Fibroblast of villous mesenchyme (primary cell): Measurements from ENCODE around the gene UNCX. TPM values are rescaled to one million over a fixed set of nuclear protein-coding genes. Genes with fewer than 3 reads are reported as not detected.
"Not testable (repeated sequence)": the region's sequence is repeated elsewhere in the genome, so short reads cannot be mapped to it uniquely, and the experiment has no call there.

Source experiments
- DNase-seq: peaks from one replicate; pipeline ENCODE4 v3.0.0-alpha.2; 2010; ENCODE audit warnings: low read depth
- H3K4me3 ChIP-seq: 2 replicates; pipeline ENCODE4 v1.5.1; 2011; ENCODE audit warnings: low read depth, mild to moderate bottlenecking, low read length
- total RNA-seq: library from RNA; depleted of rRNA; stranded (reverse); fragments of >200 nt; gene quantifications from 2 replicates; pipeline ENCODE4 v1.2.3, GENCODE V29; 2012
- TF ChIP-seq, protein P1 (sequence below): IDR thresholded peaks from 2 replicates; pipeline ENCODE4 v1.5.1; 2012; ENCODE audit warnings: low read depth, mild to moderate bottlenecking, low read length; ENCODE audit not compliant: insufficient read depth

UNCX gene
- total RNA-seq, result not detected in 2 replicates

DNA sequence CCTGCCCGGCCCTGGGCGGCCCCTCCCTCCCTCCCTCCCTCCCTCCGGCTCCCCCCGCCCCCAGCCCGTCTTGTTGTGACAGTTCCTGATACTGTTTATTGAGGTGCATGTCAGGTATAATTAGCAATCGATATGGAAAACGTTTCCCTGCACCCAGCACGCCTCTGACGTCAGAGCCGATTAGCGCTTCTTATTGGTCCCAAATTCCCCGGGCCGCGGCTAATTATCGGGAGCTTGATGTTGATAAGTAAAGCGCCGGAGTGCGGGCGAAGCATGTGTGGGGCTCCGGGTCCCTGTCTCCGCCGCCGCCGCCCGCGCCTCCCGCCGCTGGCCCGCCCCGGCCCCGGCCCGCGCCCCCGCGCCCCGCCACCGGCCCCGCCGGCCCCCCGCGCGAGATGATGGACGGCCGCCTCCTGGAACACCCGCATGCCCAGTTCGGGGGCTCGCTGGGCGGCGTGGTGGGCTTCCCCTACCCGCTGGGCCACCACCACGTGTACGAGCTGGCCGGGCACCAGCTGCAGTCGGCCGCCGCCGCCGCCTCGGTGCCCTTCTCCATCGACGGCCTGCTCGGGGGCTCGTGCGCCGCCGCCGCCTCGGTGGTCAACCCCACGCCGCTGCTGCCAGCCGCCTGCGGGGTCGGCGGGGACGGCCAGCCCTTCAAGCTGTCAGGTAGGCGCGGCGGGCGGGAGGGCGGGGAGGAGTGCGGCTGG is at the start of gene UNCX:
Gene UNCX, plus strand, starts transcription at position 250 of the 710 bp plus-strand sequence. Its CDS starts 146 bp downstream, at position 396.
- no peak within 1 kb of the TSS for H3K4me3 ChIP-seq
- DNase-seq, result no peak
- TF ChIP-seq, protein P1, sequence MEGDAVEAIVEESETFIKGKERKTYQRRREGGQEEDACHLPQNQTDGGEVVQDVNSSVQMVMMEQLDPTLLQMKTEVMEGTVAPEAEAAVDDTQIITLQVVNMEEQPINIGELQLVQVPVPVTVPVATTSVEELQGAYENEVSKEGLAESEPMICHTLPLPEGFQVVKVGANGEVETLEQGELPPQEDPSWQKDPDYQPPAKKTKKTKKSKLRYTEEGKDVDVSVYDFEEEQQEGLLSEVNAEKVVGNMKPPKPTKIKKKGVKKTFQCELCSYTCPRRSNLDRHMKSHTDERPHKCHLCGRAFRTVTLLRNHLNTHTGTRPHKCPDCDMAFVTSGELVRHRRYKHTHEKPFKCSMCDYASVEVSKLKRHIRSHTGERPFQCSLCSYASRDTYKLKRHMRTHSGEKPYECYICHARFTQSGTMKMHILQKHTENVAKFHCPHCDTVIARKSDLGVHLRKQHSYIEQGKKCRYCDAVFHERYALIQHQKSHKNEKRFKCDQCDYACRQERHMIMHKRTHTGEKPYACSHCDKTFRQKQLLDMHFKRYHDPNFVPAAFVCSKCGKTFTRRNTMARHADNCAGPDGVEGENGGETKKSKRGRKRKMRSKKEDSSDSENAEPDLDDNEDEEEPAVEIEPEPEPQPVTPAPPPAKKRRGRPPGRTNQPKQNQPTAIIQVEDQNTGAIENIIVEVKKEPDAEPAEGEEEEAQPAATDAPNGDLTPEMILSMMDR, result no peak

DNA sequence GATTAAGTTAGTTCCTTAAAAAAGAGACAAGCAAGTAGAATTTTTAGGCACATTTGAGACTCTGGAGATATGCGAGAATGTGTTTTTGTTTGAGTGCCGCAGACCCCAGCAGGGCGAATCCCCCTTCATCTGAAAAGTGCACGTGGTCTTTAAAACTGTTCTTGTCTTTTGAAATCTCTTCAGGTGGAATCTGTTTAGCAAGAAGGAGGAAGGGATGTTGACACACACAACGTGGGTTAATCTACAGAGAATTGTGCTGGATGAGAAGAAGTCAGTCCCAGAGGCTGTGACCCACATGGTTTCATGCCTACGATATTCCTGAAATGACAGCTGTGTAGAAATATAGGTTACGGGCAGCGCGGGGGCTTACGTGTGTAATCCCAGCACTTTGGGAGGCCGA is 45.5 kb upstream of the UNCX start:
- TF ChIP-seq, protein P1, result no peak

DNA sequence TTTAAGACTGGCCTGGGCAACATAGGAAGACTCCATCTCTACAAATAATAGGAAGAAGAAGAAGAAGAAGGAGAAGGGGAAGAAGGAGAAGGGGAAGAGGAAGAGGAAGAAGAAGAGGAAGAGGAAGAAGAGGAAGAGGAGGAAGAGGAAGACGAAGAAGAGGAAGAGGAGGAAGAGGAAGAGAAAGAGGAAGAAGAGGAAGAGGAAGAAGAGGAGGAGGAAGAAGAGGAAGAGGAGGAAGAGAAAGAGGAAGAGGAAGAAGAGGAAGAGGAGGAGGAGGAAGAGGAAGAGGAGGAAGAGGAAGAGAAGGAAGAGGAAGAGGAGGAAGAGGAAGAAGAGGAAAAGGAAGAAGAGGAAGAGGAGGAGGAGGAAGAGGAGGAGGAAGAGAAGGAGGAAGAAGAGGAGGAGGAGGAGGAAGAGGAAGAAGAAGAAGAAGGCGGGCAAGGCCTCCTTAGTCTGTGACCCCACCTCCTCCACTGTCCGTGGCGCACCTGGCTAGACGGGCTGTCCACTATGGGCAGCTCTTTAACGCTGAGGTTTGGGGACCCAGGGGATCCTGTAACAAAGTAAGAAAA is 43.9 kb upstream of the UNCX start:
- TF ChIP-seq, protein P1, result no peak
- H3K4me3 ChIP-seq, result no peak overlapping the region
- no peak for DNase-seq

More for the DNA sequence above, 45.5 kb upstream of the UNCX start:
- no peak for DNase-seq
- no peak overlapping the region for H3K4me3 ChIP-seq

DNA sequence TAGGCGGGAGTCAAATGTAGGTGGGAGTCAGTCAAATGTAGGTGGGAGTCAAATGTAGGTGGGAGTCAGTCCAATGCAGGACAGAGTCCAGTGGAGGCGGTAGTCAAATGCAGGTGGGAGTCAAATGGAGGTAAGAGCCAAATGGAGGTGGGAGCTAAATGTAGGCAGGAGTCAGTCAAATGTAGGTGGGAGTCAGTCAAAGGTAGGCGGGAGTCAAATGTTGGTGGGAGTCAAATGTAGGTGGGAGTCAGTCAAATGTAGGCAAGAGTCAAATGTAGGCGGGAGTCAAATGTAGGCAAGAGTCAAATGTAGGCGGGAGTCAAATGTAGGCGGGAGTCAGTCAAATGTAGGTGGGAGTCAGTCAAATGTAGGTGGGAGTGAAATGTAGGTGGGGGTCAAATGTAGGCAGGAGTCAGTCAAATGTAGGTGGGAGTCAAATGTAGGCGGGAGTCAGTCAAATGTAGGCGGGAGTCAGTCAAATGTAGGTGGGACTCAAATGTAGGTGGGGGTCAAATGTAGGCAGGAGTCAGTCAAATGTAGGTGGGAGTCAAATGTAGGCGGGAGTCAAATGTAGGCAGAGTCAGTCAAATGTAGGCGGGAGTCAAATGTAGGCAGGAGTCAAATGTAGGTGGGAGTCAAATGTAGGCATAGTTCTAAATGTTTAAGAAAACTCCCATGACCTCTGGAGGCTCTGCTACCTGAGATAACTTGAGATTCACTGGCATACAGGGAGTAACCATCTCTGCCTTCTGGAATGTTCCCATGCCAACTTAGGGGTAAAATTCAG is 42.5 kb upstream of the UNCX start:
- TF ChIP-seq, protein P1, result no peak
- DNase-seq, result no peak
- no peak overlapping the region for H3K4me3 ChIP-seq

DNA sequence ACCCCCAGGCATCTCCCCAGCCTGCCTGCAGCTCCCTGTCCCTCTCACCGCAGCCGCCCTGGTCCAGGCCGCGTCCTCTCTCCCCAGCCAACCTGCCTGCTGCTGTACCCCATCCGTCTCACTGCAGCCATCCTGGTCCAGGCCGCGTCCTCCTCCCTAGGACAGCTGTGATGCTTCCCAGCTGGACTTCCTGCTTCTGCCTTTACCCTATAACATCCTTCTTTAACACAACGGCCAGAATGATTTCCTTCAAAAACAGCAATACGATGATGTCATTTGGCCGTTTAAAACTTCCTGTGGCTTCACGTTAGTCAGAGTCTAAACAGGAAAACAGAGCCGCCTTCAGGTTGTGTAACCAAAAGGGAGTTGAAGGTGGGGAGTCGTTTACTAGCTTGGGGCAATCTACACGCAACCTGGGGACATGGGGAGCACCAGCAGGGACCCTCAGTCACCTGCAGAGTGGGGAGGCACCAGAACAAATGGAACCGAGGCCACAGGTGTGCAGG is 40.4 kb upstream of the UNCX start:
- no peak overlapping the region for H3K4me3 ChIP-seq
- TF ChIP-seq, protein P1, result peak; percentile 12
- peak; percentile 89 for DNase-seq

DNA sequence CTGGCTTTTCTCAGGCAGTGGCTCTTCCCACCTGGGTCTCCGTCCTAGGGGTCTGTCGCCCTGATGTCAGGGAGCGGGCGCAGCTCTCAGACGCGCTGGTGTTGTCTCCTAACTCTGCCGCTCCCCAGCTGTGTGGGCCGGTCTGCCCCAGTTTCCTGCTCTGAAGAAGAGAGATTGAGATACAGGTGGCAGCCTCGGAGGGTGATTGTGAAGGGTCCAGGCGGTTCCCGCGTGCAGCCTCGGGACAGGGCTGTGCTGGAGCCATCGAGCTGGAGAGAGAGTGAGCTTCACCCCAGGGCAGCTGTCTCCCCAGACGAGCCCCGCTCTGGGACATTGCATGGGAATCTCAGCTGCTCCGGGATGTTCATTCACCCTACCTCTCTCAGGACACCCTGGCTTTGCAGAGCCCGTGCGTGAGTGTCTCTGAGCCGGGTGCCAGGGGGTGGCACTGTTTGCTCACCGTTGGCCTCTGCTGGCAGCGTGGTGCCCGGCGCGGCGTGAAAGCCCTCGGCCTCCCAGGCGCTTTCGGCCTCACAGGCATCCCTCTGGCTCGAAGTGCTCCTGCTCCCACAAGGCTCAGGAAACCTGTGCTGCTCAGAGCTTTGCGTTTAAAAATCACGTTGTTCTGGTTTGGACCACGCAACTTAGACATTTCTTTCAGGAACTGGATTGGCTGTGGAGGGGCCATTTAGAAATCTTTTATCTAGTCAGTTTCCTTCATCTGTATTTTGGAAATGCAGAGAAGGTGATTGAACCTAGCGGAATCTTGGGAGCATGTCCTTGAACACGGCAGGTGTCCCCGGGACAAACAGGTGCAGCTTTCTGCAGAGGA is 38.9 kb upstream of the UNCX start:
- TF ChIP-seq, protein P1, result peak; percentile 55
- H3K4me3 ChIP-seq, result no peak overlapping the region
- peak; percentile 33 for DNase-seq

DNA sequence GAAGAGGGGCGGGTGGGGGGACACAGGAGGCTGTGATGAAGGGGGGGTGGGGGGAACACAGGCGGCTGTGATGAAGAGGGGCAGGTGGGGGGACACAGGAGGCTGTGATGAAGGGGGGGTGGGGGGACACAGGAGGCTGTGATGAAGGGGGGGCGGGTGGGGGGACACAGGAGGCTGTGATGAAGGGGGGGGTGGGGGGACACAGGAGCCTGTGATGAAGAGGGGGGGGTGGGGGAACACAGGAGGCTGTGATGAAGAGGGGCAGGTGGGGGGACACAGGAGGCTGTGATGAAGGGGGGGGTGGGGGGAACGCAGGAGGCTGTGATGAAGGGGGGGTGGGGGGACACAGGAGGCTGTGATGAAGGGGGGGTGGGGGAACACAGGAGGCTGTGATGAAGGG is 36.2 kb upstream of the UNCX start:
- H3K4me3 ChIP-seq, result not testable (repeated sequence)

More for the DNA sequence above, 36.2 kb upstream of the UNCX start:
- not testable (repeated sequence) for DNase-seq
